ENCODE measurements around the gene RELB. TPM values are rescaled to one million over a fixed set of nuclear protein-coding genes. Genes with fewer than 3 reads are reported as not detected.
A peak's percentile ranks its signal among the peaks of the same experiment; 100 is the strongest.

The RELB gene
- total RNA-seq, 6 experiments from 2014 or later, result 6.1 to 10.8 (median 9.4) TPM

DNA sequence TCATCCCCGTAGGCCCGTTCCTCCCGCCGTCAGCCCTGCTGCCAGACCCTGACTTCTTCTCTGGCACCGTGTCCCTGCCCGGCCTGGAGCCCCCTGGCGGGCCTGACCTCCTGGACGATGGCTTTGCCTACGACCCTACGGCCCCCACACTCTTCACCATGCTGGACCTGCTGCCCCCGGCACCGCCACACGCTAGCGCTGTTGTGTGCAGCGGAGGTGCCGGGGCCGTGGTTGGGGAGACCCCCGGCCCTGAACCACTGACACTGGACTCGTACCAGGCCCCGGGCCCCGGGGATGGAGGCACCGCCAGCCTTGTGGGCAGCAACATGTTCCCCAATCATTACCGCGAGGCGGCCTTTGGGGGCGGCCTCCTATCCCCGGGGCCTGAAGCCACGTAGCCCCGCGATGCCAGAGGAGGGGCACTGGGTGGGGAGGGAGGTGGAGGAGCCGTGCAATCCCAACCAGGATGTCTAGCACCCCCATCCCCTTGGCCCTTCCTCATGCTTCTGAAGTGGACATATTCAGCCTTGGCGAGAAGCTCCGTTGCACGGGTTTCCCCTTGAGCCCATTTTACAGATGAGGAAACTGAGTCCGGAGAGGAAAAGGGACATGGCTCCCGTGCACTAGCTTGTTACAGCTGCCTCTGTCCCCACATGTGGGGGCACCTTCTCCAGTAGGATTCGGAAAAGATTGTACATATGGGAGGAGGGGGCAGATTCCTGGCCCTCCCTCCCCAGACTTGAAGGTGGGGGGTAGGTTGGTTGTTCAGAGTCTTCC, 36.3 kb downstream of the RELB start:
- peaks cover 23% of the 10 kb centered on the region for H3K4me1 Mint-ChIP-seq (ENCODE audit: low read depth)
- no peaks in the 10 kb centered on the region for H3K9me3 Mint-ChIP-seq
- peaks cover 25% of the 10 kb centered on the region for H3K36me3 Mint-ChIP-seq (ENCODE audit: low read depth)
- H3K27ac Mint-ChIP-seq, result no peak overlapping the region
- no peak overlapping the region for H3K4me3 Mint-ChIP-seq
- TF ChIP-seq, protein P1, sequence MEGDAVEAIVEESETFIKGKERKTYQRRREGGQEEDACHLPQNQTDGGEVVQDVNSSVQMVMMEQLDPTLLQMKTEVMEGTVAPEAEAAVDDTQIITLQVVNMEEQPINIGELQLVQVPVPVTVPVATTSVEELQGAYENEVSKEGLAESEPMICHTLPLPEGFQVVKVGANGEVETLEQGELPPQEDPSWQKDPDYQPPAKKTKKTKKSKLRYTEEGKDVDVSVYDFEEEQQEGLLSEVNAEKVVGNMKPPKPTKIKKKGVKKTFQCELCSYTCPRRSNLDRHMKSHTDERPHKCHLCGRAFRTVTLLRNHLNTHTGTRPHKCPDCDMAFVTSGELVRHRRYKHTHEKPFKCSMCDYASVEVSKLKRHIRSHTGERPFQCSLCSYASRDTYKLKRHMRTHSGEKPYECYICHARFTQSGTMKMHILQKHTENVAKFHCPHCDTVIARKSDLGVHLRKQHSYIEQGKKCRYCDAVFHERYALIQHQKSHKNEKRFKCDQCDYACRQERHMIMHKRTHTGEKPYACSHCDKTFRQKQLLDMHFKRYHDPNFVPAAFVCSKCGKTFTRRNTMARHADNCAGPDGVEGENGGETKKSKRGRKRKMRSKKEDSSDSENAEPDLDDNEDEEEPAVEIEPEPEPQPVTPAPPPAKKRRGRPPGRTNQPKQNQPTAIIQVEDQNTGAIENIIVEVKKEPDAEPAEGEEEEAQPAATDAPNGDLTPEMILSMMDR (IDR thresholded peaks at IDR 0.05), result no peak
- DNase-seq, result no peak
- no peaks in the 10 kb centered on the region; the same call in none of the 2 replicates for H3K27me3 Mint-ChIP-seq (ENCODE audit: insufficient read depth)

DNA sequence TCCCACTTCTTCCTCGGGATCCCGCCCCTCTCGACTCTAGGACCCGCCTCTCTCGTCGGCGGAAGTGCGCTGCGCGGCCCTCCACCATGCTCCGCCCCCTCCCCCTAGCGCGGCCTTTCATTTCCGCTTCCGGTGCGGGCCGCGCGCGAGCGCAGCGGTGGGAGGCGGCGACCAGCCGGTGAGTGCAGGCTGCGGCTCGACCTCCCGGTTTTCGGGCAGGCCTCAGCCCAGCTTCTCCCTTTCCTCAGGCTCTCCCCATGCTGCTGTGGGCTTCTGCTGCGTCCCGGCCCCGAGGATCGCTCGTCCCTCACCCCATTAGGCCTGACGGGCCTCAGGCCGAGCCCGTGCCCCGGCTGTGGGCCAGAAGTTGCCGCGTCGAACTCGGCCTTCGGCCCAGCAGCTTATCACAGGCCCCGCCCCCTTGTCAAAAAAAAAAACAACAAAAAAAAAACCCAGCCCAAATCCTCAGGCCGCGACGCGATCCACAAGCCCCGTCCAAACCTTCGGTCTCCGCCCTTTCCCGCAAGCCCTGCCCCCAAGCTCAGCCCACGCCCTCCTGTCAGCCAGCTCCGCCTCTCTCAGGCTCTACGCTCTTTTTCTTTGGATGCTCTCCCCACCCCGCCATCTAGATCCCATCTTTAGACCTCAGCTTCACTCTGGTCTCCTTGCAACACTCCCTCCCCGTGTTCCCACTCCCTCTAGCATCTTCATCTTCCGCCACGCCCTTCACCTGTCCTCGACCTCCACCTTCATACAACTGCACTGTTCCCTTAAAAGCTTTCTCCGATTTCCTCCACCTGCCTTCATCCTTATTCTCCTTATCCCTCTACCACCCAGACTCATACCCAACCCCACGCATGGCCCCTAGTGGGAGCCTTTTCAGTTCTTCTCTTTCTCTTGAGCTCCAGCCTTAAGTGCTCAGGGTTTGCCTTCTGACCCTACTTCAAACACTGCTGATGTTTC, 37.9 kb downstream of the RELB start, which contains the start of gene CLASRP:
Gene CLASRP (plus strand): TSS at position 115 of the 963 bp plus-strand sequence. CDS start 1,168 bp downstream, outside the sequence.
- peaks cover 19% of the 10 kb centered on the region for H3K36me3 Mint-ChIP-seq (ENCODE audit: low read depth)
- H3K4me3 Mint-ChIP-seq, result peak within 1 kb of the TSS; percentile 92
- peak; percentile 83 for DNase-seq
- H3K4me1 Mint-ChIP-seq (ENCODE audit: low read depth), result peaks cover 23% of the 10 kb centered on the region
- TF ChIP-seq, protein P1 (IDR thresholded peaks at IDR 0.05), result no peak; the same call in 1 of the 2 replicates
- H3K9me3 Mint-ChIP-seq, result no peaks in the 10 kb centered on the region
- no peaks in the 10 kb centered on the region; the same call in 1 of the 2 replicates for H3K27me3 Mint-ChIP-seq (ENCODE audit: insufficient read depth)
- peak within 1 kb of the TSS; percentile 97 for H3K27ac Mint-ChIP-seq

DNA sequence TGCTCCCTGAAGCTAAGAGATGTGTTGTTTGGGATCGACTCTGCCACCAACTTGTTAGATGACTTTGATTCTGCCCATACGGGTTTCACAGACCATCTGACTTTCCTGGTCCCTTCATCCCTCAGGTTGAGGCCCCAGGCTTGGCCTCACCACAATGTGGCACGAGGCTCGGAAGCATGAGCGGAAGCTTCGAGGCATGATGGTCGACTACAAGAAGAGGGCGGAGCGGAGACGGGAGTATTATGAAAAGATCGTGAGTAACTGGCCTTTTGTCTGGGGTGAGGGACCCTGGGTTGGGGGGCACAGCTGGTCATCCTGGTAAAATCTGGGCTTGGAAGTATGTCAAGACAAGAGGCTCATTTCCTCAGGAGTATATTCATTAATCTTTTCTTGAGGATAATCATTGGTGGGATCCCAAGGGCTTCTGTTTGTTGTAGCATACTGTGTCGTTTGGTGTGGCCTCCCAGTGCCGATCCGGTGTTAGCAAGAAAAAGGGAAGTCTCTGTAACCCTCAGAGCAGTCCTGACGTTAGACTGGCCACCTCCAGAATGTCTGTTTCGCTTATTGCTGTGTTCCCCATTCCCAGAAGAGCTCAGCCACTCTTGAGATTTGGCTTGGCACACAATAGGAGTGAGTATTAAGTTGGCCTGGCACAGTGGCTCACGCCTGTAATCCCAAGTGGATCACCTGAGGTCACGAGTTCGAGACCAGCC, 39.0 kb downstream of the RELB start:
- no peak for DNase-seq
- peak overlapping the region; percentile 92 for H3K4me3 Mint-ChIP-seq
- H3K27ac Mint-ChIP-seq, result no peak overlapping the region
- H3K36me3 Mint-ChIP-seq (ENCODE audit: low read depth), result peaks cover 19% of the 10 kb centered on the region
- no peaks in the 10 kb centered on the region for H3K9me3 Mint-ChIP-seq
- H3K4me1 Mint-ChIP-seq (ENCODE audit: low read depth), result peaks cover 23% of the 10 kb centered on the region
- H3K27me3 Mint-ChIP-seq (ENCODE audit: insufficient read depth), result no peaks in the 10 kb centered on the region; the same call in 1 of the 2 replicates
- TF ChIP-seq, protein P1 (IDR thresholded peaks at IDR 0.05), result no peak

DNA sequence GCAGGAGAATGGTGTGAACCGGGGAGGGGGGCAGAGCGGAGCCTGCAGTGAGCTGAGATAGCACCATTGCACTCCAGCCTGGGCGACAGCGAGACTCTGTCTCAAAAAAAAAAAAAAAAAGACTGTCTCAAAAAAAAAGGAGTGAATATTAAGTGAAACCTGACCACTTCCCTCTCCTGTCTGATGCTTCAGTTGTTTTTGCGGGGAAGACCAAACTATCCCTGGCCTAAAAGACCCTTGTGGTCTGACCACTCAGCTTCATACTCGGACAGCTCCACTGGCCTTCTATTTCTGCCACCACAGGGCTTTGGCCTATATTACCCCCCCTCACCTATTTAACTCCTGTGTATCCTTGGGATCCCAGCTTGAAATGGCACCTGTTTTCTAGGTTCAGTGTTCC, 39.9 kb downstream of the RELB start:
- Mint-ChIP-seq H3K36me3 (ENCODE audit: low read depth) (peaks cover 25% of the 10 kb centered on the region), H3K9me3 (no peaks in the 10 kb centered on the region), H3K4me1 (ENCODE audit: low read depth) (peaks cover 23% of the 10 kb centered on the region), H3K27me3 (ENCODE audit: insufficient read depth) (no peaks in the 10 kb centered on the region; the same call in 1 of the 2 replicates), H3K4me3 (peak overlapping the region; percentile 60), H3K27ac (no peak overlapping the region)
- DNase-seq, result no peak
- TF ChIP-seq, protein P1 (IDR thresholded peaks at IDR 0.05), result no peak
